ENCODE results near the gene HECTD4. TPM values are rescaled to one million over a fixed set of nuclear protein-coding genes. Genes with fewer than 3 reads are reported as not detected.

Gene HECTD4
- total and polyA plus RNA-seq, 12 donors, result 17.5 to 50.0 (median 27.7) TPM

GRCh38 chr12:112297188-112297587 is 85.0 kb downstream of the HECTD4 start:
- TF ChIP-seq POLR2A (IDR thresholded peaks at IDR 0.05), result no peak
- no peak for TF ChIP-seq CTCF (IDR thresholded peaks at IDR 0.05)
- intact Hi-C loops (cut with DNase I), result no loop called here
- Histone ChIP-seq H3K4me1 (replicated peaks in 1 of 2) (peaks cover 0 to 11% of the 10 kb centered on the region in 2 donors), H3K27ac (no peak overlapping the region), H3K4me3 (no peak overlapping the region), H3K36me3 (replicated peaks in 1 of 2) (no peaks in the 10 kb centered on the region), H3K9me3 (replicated peaks in 1 of 3) (no peaks in the 10 kb centered on the region), H3K27me3 (no peaks in the 10 kb centered on the region)
- no peak for DNase-seq

GRCh38 chr12:112296183-112296582 is 86.0 kb downstream of the HECTD4 start:
- Histone ChIP-seq H3K27me3 (no peaks in the 10 kb centered on the region), H3K4me3 (no peak overlapping the region), H3K27ac (no peak overlapping the region), H3K9me3 (replicated peaks in 1 of 3) (no peaks in the 10 kb centered on the region), H3K4me1 (replicated peaks in 1 of 2) (peaks cover 0 to 11% of the 10 kb centered on the region in 2 donors), H3K36me3 (replicated peaks in 1 of 2) (no peaks in the 10 kb centered on the region)
- DNase-seq, result no peak
- intact Hi-C loops (cut with DNase I), result no loop called here
- TF ChIP-seq CTCF (IDR thresholded peaks at IDR 0.05) (no peak), POLR2A (IDR thresholded peaks at IDR 0.05) (no peak)
- WGBS, 4 donors, result 90 to 97% (median 93%) methylated on average over 3 of the region's 3 CpGs

GRCh38 chr12:112294793-112295192 is 87.4 kb downstream of the HECTD4 start:
- TF ChIP-seq POLR2A (IDR thresholded peaks at IDR 0.05) (no peak), CTCF (IDR thresholded peaks at IDR 0.05) (no peak)
- DNase-seq, result peak in 1 of 7 donors; percentile 18
- Histone ChIP-seq H3K9me3 (replicated peaks in 1 of 3) (no peaks in the 10 kb centered on the region), H3K4me3 (no peak overlapping the region), H3K27ac (no peak overlapping the region), H3K36me3 (replicated peaks in 1 of 2) (no peaks in the 10 kb centered on the region), H3K27me3 (no peaks in the 10 kb centered on the region), H3K4me1 (replicated peaks in 1 of 2) (peaks cover 0 to 11% of the 10 kb centered on the region in 2 donors)
- intact Hi-C loops (cut with DNase I), result no loop called here
- WGBS, 4 donors, result 92 to 97% (median 95%) methylated on average over 9 of the region's 9 CpGs

DNA sequence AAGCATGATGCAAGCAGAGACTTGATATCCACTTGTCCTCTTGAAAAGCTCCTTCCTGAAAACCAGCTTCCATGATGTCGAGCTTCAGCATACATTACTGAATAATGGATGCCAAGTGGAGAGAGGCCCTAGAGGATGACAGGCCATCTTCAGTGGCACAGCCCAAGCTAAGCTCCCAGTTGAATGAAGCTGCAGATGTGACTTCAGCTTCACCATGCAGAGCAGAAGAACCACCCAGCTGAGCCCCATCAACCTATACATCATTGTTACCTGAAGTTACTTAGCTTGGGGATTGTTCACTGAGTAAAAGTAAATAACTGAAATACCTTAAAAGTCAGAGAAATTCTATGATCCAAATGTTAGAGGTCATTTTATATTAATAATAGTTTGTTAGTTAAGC is 93.6 kb downstream of the HECTD4 start:
- no peak overlapping the region for H3K27ac ChIP-seq
- peaks cover 0 to 5% (median 0%) of the 10 kb centered on the region in 3 donors for H3K9me3 ChIP-seq (replicated peaks in 1 of 3)
- H3K4me1 ChIP-seq (replicated peaks in 1 of 2), result peaks cover 0 to 2% of the 10 kb centered on the region in 2 donors
- WGBS, 4 donors, result 95 to 100% (median 100%) methylated on average over 1 of the region's 1 CpG
- no peak for TF ChIP-seq CTCF (IDR thresholded peaks at IDR 0.05)
- no peak for TF ChIP-seq POLR2A (IDR thresholded peaks at IDR 0.05)
- no peak for DNase-seq
- H3K36me3 ChIP-seq (replicated peaks in 1 of 2), result no peaks in the 10 kb centered on the region
- H3K4me3 ChIP-seq, result no peak overlapping the region
- intact Hi-C loops (cut with DNase I), result no loop called here
- no peaks in the 10 kb centered on the region for H3K27me3 ChIP-seq
